Measurements from ENCODE around the gene C16orf87.
"Not testable (repeated sequence)": the region's sequence is repeated elsewhere in the genome, so short reads cannot be mapped to it uniquely, and the experiment has no call there.

Gene C16orf87

GRCh38 chr16:46796764-46797269 is 34.2 kb downstream of the C16orf87 start:
- no peak for ATAC-seq
- Mint-ChIP-seq H3K27ac (no peak overlapping the region), H3K4me1 (peaks cover under 1% of the 10 kb centered on the region), H3K27me3 (no peaks in the 10 kb centered on the region), H3K4me3 (no peak overlapping the region), H3K9me3 (peaks cover 26% of the 10 kb centered on the region), H3K36me3 (ENCODE audit: low read depth) (peaks cover 38% of the 10 kb centered on the region)
- DNase-seq = no peak

- H3K27me3 Mint-ChIP-seq = no peaks in the 10 kb centered on the region
- ATAC-seq (no peak), DNase-seq (no peak)
- H3K4me3 Mint-ChIP-seq = no peak overlapping the region
- peaks cover 19% of the 10 kb centered on the region for H3K4me1 Mint-ChIP-seq
- no peak overlapping the region for H3K27ac Mint-ChIP-seq
- H3K36me3 Mint-ChIP-seq (ENCODE audit: low read depth) = peaks cover 37% of the 10 kb centered on the region
- peaks cover 29% of the 10 kb centered on the region for H3K9me3 Mint-ChIP-seq
These were observed 37.1 kb downstream of the C16orf87 start for GRCh38 chr16:46793841-46794240.

- peak overlapping the region; percentile 75 for H3K4me3 Mint-ChIP-seq
- no peak for DNase-seq
- H3K36me3 Mint-ChIP-seq (ENCODE audit: low read depth) = peaks cover 23% of the 10 kb centered on the region
- ATAC-seq = no peak
- peaks cover 22% of the 10 kb centered on the region for H3K4me1 Mint-ChIP-seq
- peaks cover 32% of the 10 kb centered on the region for H3K9me3 Mint-ChIP-seq
- H3K27me3 Mint-ChIP-seq = no peaks in the 10 kb centered on the region
- H3K27ac Mint-ChIP-seq = peak overlapping the region; percentile 72
These were observed 40.2 kb downstream of the C16orf87 start for GRCh38 chr16:46790599-46791270.

- ATAC-seq = peak; percentile 96
- Mint-ChIP-seq H3K4me1 (peaks cover 22% of the 10 kb centered on the region), H3K4me3 (peak overlapping the region; percentile 75), H3K27me3 (no peaks in the 10 kb centered on the region), H3K36me3 (ENCODE audit: low read depth) (peaks cover 13% of the 10 kb centered on the region), H3K27ac (peak overlapping the region; percentile 72), H3K9me3 (peaks cover 23% of the 10 kb centered on the region)
- DNase-seq = peak; percentile 78
These were observed 41.2 kb downstream of the C16orf87 start for GRCh38 chr16:46789499-46790414.

GRCh38 chr16:46788891-46789474 is 42.0 kb downstream of the C16orf87 start:
- no peak for ATAC-seq
- Mint-ChIP-seq H3K27me3 (no peaks in the 10 kb centered on the region), H3K4me3 (no peak overlapping the region), H3K36me3 (ENCODE audit: low read depth) (peaks cover 8% of the 10 kb centered on the region), H3K27ac (no peak overlapping the region), H3K4me1 (peaks cover 25% of the 10 kb centered on the region), H3K9me3 (peaks cover 17% of the 10 kb centered on the region)
- DNase-seq = no peak

- peaks cover 12% of the 10 kb centered on the region for H3K9me3 Mint-ChIP-seq
- peaks cover 28% of the 10 kb centered on the region for H3K4me1 Mint-ChIP-seq
- no peak for ATAC-seq
- DNase-seq = no peak
- H3K36me3 Mint-ChIP-seq (ENCODE audit: low read depth) = peaks cover 5% of the 10 kb centered on the region
- no peak overlapping the region for H3K27ac Mint-ChIP-seq
- H3K27me3 Mint-ChIP-seq = no peaks in the 10 kb centered on the region
- H3K4me3 Mint-ChIP-seq = no peak overlapping the region
These were observed 43.1 kb downstream of the C16orf87 start for GRCh38 chr16:46787909-46788308.

GRCh38 chr16:46785076-46785845 is 45.7 kb downstream of the C16orf87 start:
- Mint-ChIP-seq H3K9me3 (peaks cover 12% of the 10 kb centered on the region), H3K4me3 (no peak overlapping the region), H3K4me1 (peaks cover 16% of the 10 kb centered on the region), H3K27me3 (no peaks in the 10 kb centered on the region), H3K36me3 (ENCODE audit: low read depth) (peaks cover under 1% of the 10 kb centered on the region), H3K27ac (no peak overlapping the region)
- ATAC-seq = no peak
- no peak for DNase-seq

GRCh38 chr16:46784569-46784968 is 46.4 kb downstream of the C16orf87 start:
- H3K9me3 Mint-ChIP-seq = peaks cover 10% of the 10 kb centered on the region
- not testable (repeated sequence) for DNase-seq; H3K27ac Mint-ChIP-seq; ATAC-seq; H3K4me3 Mint-ChIP-seq; H3K27me3 Mint-ChIP-seq; H3K36me3 Mint-ChIP-seq (ENCODE audit: low read depth)
- peaks cover 12% of the 10 kb centered on the region for H3K4me1 Mint-ChIP-seq

GRCh38 chr16:46783800-46784199 is 47.2 kb downstream of the C16orf87 start:
- Mint-ChIP-seq H3K36me3 (ENCODE audit: low read depth) (no peaks in the 10 kb centered on the region), H3K4me3 (no peak overlapping the region), H3K27me3 (no peaks in the 10 kb centered on the region), H3K4me1 (peaks cover 9% of the 10 kb centered on the region), H3K9me3 (peaks cover 8% of the 10 kb centered on the region), H3K27ac (no peak overlapping the region)
- DNase-seq (no peak), ATAC-seq (no peak)

- Mint-ChIP-seq H3K9me3 (peaks cover 8% of the 10 kb centered on the region), H3K27me3 (no peaks in the 10 kb centered on the region), H3K36me3 (ENCODE audit: low read depth) (no peaks in the 10 kb centered on the region), H3K4me3 (no peak overlapping the region), H3K27ac (no peak overlapping the region), H3K4me1 (peaks cover 6% of the 10 kb centered on the region)
- ATAC-seq (no peak), DNase-seq (no peak)
These were observed 48.7 kb downstream of the C16orf87 start for GRCh38 chr16:46782320-46782719.

- H3K4me1 Mint-ChIP-seq = no peaks in the 10 kb centered on the region
- H3K27me3 Mint-ChIP-seq = no peaks in the 10 kb centered on the region
- no peaks in the 10 kb centered on the region for H3K9me3 Mint-ChIP-seq
- ATAC-seq (no peak), DNase-seq (no peak)
- no peak overlapping the region for H3K27ac Mint-ChIP-seq
- no peaks in the 10 kb centered on the region for H3K36me3 Mint-ChIP-seq (ENCODE audit: low read depth)
- no peak overlapping the region for H3K4me3 Mint-ChIP-seq
These were observed 53.2 kb downstream of the C16orf87 start for GRCh38 chr16:46777804-46778203.

GRCh38 chr16:46775214-46775613 is 55.8 kb downstream of the C16orf87 start:
- H3K36me3 Mint-ChIP-seq (ENCODE audit: low read depth) = no peaks in the 10 kb centered on the region

GRCh38 chr16:46774743-46775177 is 56.2 kb downstream of the C16orf87 start:
- ATAC-seq = no peak

More at GRCh38 chr16:46775214-46775613, 55.8 kb downstream of the C16orf87 start:
- Mint-ChIP-seq H3K27me3 (no peaks in the 10 kb centered on the region), H3K4me1 (no peaks in the 10 kb centered on the region), H3K4me3 (no peak overlapping the region), H3K9me3 (no peaks in the 10 kb centered on the region), H3K27ac (no peak overlapping the region)
- DNase-seq (no peak), ATAC-seq (no peak)

GRCh38 chr16:46772463-46772862 is 58.5 kb downstream of the C16orf87 start:
- no peak for DNase-seq
- ATAC-seq = no peak
- H3K27me3 Mint-ChIP-seq = no peaks in the 10 kb centered on the region
- no peaks in the 10 kb centered on the region for H3K36me3 Mint-ChIP-seq (ENCODE audit: low read depth)
- H3K9me3 Mint-ChIP-seq = no peaks in the 10 kb centered on the region
- H3K4me1 Mint-ChIP-seq = no peaks in the 10 kb centered on the region
- no peak overlapping the region for H3K27ac Mint-ChIP-seq
- no peak overlapping the region for H3K4me3 Mint-ChIP-seq

More at GRCh38 chr16:46774743-46775177, 56.2 kb downstream of the C16orf87 start:
- no peaks in the 10 kb centered on the region for H3K4me1 Mint-ChIP-seq
- no peak overlapping the region for H3K27ac Mint-ChIP-seq
- no peaks in the 10 kb centered on the region for H3K27me3 Mint-ChIP-seq
- no peaks in the 10 kb centered on the region for H3K36me3 Mint-ChIP-seq (ENCODE audit: low read depth)
- DNase-seq = no peak
- no peak overlapping the region for H3K4me3 Mint-ChIP-seq
- H3K9me3 Mint-ChIP-seq = no peaks in the 10 kb centered on the region
